HL-60 (cell line): Measurements from ENCODE around the gene EXOC6B.

ENCODE experiments used
- DNase-seq, 2 experiments: peaks; one replicate each; pipeline ENCODE4 v3.0.0-alpha.2; 2010 to 2020; ENCODE audit warnings: low read depth in 1 of 2, low spot score in 1 of 2
- H3K27ac ChIP-seq: fragments of 250-450 bp; sonication (Bioruptor Pico); replicated peaks from 2 replicates; pipeline ENCODE4 v1.5.1; 2020; ENCODE audit warnings: mild to moderate bottlenecking, moderate library complexity
- H3K27me3 ChIP-seq: fragments of 250-450 bp; sonication (Bioruptor Pico); 2 replicates; pipeline ENCODE4 v1.5.1; 2021; ENCODE audit warnings: mild to moderate bottlenecking, moderate library complexity; ENCODE audit not compliant: insufficient read depth, poor library complexity, severe bottlenecking
- H3K4me3 ChIP-seq: replicated peaks from 2 replicates; pipeline ENCODE4 v1.5.1; 2011; ENCODE audit warnings: mild to moderate bottlenecking, control low read depth, low read length; ENCODE audit not compliant: insufficient read depth
- GABPA ChIP-seq: IDR thresholded peaks from 2 replicates; pipeline ENCODE4 v1.6.1; 2012; ENCODE audit warnings: low read depth
- POLR2AphosphoS5 ChIP-seq: IDR thresholded peaks from 2 replicates; pipeline ENCODE4 v1.6.1; 2012; ENCODE audit warnings: low read depth
- REST ChIP-seq: IDR thresholded peaks from 2 replicates; pipeline ENCODE4 v1.6.1; 2012; ENCODE audit warnings: low read depth; ENCODE audit not compliant: insufficient replicate concordance
- SPI1 ChIP-seq: IDR thresholded peaks from 2 replicates; pipeline ENCODE4 v1.6.1; 2012; ENCODE audit warnings: low read depth, mild to moderate bottlenecking, borderline replicate concordance
- long read RNA-seq: library from polyadenylated mRNA; unstranded; transcript quantifications from one replicate; pipeline ENCODE4 v2.0.0, GENCODE V29; 2020
- TF ChIP-seq, protein P1 (sequence below): IDR thresholded peaks from one replicate; pipeline ENCODE4 v1.5.1; 2011; ENCODE audit warnings: low read length, control low read depth, inconsistent platforms; ENCODE audit not compliant: insufficient read depth

The EXOC6B gene
- long read RNA-seq, partial matches to known transcripts, result 1 of 9 reads
- long read RNA-seq, other reads (novel, unspliced or antisense), result 8 of 9 reads

- peak; percentile 40 to 86 for DNase-seq
- Histone ChIP-seq H3K27me3 (no peaks in the 10 kb centered on the region), H3K4me3 (peak within 1 kb of the TSS; percentile 98), H3K27ac (no peak within 1 kb of the TSS)
- TF ChIP-seq GABPA, result no peak
- no peak for TF ChIP-seq SPI1
- no peak for TF ChIP-seq REST
- TF ChIP-seq POLR2AphosphoS5, result no peak
- TF ChIP-seq, protein P1, sequence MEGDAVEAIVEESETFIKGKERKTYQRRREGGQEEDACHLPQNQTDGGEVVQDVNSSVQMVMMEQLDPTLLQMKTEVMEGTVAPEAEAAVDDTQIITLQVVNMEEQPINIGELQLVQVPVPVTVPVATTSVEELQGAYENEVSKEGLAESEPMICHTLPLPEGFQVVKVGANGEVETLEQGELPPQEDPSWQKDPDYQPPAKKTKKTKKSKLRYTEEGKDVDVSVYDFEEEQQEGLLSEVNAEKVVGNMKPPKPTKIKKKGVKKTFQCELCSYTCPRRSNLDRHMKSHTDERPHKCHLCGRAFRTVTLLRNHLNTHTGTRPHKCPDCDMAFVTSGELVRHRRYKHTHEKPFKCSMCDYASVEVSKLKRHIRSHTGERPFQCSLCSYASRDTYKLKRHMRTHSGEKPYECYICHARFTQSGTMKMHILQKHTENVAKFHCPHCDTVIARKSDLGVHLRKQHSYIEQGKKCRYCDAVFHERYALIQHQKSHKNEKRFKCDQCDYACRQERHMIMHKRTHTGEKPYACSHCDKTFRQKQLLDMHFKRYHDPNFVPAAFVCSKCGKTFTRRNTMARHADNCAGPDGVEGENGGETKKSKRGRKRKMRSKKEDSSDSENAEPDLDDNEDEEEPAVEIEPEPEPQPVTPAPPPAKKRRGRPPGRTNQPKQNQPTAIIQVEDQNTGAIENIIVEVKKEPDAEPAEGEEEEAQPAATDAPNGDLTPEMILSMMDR, result no peak
Measured at GRCh38 chr2:72825257-72826155, at the start of gene EXOC6B. Gene EXOC6B (minus strand): TSS chr2:72826033.

DNA sequence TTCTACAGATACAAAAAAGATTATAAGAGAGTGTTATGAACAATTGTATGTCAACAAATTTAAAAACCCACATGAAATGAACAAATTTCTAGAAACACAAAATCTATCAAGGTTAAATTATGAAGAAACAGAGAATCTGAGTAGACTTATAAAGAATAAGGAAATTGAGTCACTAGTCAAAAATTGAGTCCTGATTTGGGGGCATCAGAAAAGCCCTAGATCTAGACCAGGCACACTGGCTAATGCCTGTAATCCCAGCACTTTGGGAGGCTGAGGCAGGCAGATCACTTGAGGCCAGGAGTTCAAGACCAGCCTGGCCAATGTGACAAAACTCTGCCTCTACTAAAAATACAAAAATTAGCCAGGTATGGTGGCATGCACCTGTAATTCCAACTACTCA, 46.0 kb upstream of the EXOC6B start:
- peaks cover 5% of the 10 kb centered on the region for H3K27me3 ChIP-seq
- no peak overlapping the region for H3K27ac ChIP-seq
- no peak overlapping the region for H3K4me3 ChIP-seq
- no peak for DNase-seq
- TF ChIP-seq, protein P1, result no peak
- TF ChIP-seq REST (no peak), SPI1 (no peak), POLR2AphosphoS5 (no peak), GABPA (no peak)

DNA sequence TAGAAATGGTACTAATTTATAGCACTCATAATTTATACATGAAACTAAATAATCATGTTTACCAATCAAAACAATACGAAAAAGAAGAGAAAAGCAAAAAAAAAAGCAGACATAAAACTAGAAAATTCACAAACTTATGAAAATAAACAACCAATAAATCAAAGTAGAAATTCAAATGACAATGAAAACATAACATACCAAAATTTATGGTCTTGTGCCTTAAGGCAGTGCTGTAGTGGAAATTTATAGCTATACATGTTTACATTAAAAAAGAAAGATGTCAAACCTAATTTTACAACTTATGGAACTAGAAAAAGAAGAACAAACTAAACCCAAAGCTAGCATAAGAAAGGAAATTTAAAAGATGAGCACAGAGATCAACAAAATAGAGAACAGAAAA, 45.2 kb upstream of the EXOC6B start:
- peaks cover 5% of the 10 kb centered on the region for H3K27me3 ChIP-seq
- DNase-seq, result no peak
- TF ChIP-seq SPI1, result no peak
- TF ChIP-seq POLR2AphosphoS5, result no peak
- TF ChIP-seq, protein P1, result no peak
- no peak for TF ChIP-seq REST
- no peak for TF ChIP-seq GABPA
- H3K27ac ChIP-seq, result no peak overlapping the region
- no peak overlapping the region for H3K4me3 ChIP-seq
